GM21381 (cell line): ENCODE data around the gene MEA1.

Experiments used
- ATAC-seq: cut with Tn5 transposase; IDR thresholded peaks from one replicate; pipeline ENCODE4 v1.9.1; 2021; ENCODE audit warnings: mild to moderate bottlenecking, moderate library complexity; ENCODE audit not compliant: unreplicated experiment

Gene MEA1

DNA sequence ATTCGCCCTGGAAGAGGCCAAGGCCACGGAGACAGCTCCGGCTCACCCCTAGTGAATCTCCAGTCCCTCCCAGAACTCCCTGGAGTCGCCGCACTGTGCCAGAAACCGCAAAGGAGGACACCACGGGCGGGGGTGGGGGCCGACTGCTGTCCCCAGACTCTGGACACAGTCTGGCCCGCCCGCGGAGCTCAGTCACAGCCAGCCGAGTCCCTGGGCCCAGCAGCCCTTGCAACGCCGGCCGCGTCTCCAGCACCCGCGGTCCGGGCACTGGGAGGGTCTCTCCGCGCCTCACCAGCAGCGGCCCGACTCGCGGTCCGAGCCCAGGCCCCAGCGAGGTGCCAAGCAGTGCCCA, 35.3 kb downstream of the MEA1 start:
- peak; percentile 15 for ATAC-seq

DNA sequence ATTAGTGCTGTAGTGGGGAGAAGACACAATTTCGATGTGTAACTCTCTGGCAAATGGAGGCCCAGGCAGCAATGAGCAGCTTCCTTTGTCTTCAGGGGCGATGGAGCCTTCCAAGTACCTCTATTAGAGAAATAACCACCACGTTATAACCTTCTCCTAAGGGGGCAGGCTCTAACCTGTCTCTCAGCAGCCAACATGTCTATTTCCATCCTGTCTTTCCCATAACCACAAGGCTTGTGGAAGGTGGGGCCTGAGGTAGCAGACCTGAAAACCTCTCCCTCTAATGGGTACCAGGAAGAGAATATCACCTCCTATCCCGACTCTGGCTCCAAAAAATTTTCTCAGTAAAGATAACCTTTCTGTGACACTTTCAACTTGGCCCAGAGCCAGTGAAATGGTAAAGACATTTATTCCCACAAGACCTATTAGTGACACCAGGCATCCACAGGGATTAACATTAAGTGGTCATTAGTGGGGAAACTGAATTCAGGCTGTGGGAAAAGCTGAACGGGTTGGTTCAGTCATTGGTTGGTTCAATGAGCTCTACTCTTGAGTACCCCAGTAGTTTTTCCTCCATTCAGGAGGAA, 38.7 kb downstream of the MEA1 start:
- ATAC-seq, result no peak

DNA sequence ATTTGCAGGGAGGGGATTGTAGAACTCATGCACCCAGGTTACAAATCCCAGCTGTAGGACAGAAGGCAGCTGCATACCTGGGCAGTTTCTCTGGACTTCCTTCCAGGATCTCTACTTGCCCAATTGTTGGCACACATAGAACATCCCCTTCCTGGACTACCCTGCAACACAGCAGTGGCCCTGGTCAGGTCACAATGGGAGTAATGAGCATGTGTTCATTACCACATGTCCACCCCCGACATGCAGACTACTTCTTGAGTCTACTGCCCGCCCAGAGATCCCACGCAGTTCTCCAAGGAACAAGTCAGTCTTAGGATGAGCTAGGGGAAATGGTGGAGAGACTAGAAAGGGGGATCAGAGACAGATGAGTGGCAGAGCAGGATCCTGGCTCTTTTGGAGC, 39.8 kb downstream of the MEA1 start:
- no peak for ATAC-seq

- no peak for ATAC-seq
These were observed 41.9 kb downstream of the MEA1 start for GRCh38 chr6:42971746-42972327.

DNA sequence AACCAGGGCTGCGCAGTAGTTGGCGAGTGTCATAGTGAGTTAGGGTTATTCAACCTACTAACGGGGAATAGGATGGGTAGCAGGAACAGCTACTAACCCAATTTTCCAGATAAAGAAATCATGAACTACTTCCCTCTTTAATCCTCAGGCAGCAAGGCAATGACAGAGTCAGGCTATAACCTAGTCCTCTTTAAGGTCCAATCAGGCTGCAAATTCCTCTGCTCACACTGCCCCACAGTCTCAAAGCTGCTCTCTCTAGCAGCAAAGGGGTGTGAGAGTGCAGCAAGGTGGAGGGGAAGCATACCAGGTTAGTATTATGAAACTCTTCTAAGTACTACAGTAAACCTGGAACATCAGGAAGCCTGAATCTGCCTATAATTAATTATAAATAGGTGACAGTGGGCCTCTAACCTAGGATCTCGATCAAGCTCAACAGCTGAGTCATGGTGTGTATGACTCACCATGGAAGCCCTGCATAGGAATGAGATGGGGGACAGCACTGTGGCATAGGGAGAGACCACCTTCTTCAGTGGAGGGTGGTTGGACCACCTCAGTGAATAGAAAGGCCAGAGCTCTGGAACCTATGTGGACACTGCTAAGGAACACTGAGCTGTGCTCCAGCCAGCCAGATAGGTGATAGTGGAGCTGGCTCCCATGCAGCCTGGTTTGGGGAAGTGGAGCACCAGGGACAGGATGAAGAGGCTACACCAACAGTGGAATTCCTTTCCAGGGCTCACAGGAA, 42.7 kb downstream of the MEA1 start:
- no peak for ATAC-seq

- ATAC-seq, result no peak
These were observed 43.8 kb downstream of the MEA1 start for GRCh38 chr6:42969934-42970333.

DNA sequence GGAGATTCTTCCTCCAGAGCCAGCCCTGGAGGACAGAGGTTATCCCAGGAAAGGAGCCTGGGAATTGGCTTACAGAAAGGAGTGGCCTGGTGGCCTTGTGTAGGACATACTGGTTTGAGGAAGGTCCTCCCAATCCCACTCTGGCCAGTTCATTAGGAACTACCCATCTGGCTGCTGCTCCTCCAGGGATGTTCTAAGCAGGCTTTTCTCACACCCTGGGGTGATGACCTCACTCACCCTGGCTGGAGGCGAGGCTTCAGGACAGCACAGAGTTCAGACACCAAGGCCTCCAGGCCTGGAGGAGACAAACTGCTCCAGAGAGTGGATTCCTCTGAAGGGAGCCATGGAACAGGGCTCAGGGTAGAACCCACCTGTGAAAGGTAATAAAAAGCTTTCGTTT, 44.3 kb downstream of the MEA1 start:
- no peak for ATAC-seq

DNA sequence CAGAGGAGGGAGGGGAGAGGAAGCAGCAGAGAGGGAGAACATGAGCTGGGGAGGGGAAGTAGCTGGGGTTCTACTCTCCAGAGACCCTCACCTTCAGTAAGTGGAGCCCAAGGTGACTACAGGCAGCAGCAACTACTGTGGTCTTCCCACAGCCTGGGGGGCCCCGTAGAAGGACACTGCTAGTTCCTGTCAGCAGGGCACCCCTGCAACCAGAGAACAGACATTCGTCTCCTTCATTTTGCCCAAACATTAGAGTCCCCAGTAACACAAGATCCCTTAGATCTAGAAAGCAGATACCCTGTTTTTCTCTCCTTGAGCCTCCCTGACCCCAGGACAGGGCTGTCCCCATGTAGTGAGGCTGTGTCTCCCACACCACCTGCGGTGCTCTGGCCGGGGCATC, 45.0 kb downstream of the MEA1 start:
- no peak for ATAC-seq

DNA sequence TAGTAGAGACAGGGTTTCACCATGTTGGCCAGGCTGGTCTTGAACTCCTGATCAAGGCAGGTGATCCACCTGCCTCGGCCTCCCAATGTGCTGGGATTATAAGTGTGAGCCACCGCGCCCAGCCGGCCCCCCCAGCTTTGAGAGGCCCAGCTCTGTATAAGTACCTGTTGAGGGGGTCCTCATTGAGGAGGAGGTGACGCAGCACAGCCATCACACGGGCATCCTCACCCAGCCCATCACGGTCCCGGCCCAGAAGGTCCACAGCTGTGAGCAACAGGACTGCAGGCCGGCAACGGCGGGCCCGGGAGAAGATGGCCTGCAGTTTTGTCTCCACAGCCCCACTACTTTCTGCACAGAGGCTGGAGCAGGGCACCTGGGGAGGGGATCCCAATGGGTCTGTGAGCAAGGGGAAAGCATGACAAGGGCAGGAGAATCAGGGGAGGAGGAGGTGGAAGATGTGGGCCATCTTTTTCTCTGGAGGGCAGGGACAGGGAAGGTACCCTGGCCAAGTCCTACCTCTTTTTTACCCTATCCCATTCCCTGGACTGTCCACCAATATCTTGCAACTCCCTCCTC, 45.5 kb downstream of the MEA1 start:
- no peak for ATAC-seq

GRCh38 chr6:42967228-42967627, 46.5 kb downstream of the MEA1 start:
- ATAC-seq, result no peak

DNA sequence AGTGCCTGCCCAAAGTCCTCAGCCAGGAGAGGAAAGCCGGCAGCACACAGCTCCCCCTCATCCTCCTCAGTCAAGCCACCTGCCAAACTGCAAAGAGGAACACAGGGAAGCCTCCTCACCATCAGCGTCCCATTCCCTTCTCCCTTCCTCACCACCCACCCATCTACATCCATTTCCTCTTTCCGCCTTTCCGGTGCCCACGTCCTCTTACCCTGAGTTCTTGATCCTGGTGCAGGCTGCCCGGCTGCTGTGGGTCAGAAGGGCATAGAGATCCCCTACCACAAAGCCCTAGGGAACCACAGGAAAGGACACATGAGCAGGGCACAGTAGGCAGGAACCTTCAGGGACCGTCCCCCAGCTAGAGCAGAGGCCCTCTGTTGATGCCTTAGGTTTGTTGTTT, 47.2 kb downstream of the MEA1 start:
- no peak for ATAC-seq

- no peak for ATAC-seq
These were observed 49.7 kb downstream of the MEA1 start for GRCh38 chr6:42963855-42964605.

DNA sequence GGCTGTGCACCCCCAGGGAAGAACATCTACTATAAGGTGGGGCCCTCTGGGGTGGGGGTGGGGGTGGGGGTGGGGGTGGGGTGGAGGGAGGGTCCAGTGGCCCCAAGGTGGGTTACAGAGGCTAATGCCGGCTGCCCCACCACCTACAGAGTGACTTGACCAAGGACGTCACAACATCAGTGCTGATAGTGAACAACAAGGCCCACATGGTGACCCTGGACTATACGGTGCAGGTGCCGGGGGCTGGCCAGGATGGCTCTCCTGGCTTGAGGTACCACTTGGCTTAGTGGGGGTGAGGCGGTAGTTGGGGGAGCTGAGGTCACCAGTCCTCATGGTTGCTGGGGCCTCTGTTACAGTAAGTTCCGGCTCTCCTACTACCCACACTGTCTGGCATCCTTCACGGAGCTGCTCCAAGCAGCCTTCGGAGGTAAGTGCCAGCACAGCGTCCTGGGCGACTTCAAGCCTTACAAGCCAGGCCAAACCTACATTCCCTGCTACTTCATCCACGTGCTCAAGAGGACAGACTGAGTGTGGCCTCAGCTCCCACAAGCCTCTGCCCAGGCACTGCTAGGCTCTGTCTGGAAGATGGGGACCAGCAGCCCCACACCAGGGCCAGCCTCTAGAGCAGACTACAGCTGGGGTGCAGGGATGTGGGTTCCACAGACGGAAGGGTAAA, 50.4 kb downstream of the MEA1 start:
- no peak for ATAC-seq

DNA sequence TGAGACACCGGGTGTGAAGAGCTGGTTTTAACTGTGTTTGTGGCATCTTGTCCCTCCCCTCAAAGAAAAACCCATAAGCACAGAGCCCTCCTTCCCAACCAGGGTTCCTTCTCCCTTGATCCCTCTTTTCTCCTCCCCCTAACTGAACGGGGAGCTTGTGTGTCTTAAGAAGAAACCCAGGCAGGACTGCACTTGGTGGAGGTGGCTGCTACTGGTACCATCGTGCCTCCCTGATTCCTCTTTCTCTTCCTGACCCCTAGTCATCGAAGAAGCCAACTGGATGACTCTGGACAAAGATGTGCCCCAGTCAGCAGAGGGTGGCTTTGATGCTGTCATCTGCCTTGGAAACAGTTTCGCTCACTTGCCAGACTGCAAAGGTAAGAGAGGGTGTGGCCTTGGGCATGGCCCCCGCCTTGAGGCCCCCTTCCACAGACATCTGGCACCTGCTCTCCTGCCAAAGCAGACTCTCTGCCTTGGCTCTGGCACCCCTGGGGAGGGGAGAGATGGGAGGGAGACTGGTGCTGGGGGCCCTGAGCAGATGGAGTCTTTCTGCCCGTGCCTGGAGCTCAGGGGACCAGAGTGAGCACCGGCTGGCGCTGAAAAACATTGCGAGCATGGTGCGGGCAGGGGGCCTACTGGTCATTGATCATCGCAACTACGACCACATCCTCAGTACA, 51.1 kb downstream of the MEA1 start:
- ATAC-seq, result no peak

DNA sequence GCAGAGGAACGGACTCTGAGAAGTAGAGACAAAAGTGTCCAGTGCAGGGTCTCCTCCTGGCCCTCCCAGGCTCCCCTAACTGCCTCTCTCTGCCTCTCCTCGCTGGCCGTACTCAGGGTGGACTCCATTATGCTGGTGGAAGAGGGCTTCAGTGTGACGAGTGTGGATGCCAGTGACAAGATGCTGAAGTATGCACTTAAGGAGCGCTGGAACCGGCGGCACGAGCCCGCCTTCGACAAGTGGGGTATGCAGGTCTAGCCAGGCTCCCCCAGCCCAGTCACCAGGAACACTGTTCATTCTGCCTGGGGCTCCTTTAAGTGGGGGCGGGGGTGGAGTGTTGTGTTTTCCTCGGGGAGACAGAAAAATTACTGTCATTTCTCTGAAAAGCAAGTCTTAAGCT, 51.6 kb downstream of the MEA1 start:
- no peak for ATAC-seq
